PC-9 (cell line): Measurements from ENCODE around the gene CCDC30. TPM values are rescaled to one million over a fixed set of nuclear protein-coding genes. Genes with fewer than 3 reads are reported as not detected.
A peak's percentile ranks its signal among the peaks of the same experiment; 100 is the strongest.
"Not testable (repeated sequence)": the region's sequence is repeated elsewhere in the genome, so short reads cannot be mapped to it uniquely, and the experiment has no call there.

Experiments
- BruUV-seq: library from RNA; stranded (reverse); fragments of 400-500 nt; replicated peaks from 2 replicates; lab custom pipeline; 2021; lab: Mats Ljungman, UMichigan
- CTCF ChIA-PET: fragments of 300-600 bp; sonication (Branson Sonifier 250); formaldehyde crosslinking; loops from one replicate; lab custom pipeline; 2022; ENCODE audit warnings: antibody characterized with exemption; lab: Charles Lee
- POLR2A ChIA-PET: fragments of 300-600 bp; sonication (Branson Sonifier 250); formaldehyde crosslinking; loops from one replicate; lab custom pipeline; 2022; ENCODE audit warnings: antibody characterized with exemption; ENCODE audit not compliant: unreplicated experiment; lab: Charles Lee
- DNase-seq, 2 experiments: peaks; one replicate each; pipeline versions ENCODE4 v3.0.0 to v3.0.0-alpha.2; 2015 to 2022; ENCODE audit warnings: mixed read lengths in 1 of 2
- H2AFZ ChIP-seq: fragments of 200-600 bp; sonication (generic); 2 replicates; pipeline ENCODE4 v1.8.1; 2017; ENCODE audit warnings: antibody characterized with exemption
- H3F3A ChIP-seq: fragments of 200-600 bp; sonication (generic); 2 replicates; pipeline ENCODE4 v1.8.1; 2017; ENCODE audit warnings: antibody characterized with exemption, mild to moderate bottlenecking, low read depth; ENCODE audit not compliant: insufficient read depth
- H3K27ac ChIP-seq: fragments of 200-600 bp; sonication (generic); 2 replicates; pipeline ENCODE4 v1.6.1; 2016; ENCODE audit warnings: mixed run types
- H3K27me3 ChIP-seq: fragments of 200-600 bp; sonication (generic); 2 replicates; pipeline ENCODE4 v1.6.1; 2016; ENCODE audit warnings: low read depth, mixed run types; ENCODE audit not compliant: insufficient read depth
- H3K36me3 ChIP-seq: fragments of 200-600 bp; sonication (generic); 2 replicates; pipeline ENCODE4 v1.6.1; 2016; ENCODE audit warnings: low read depth, mixed run types
- H3K4me1 ChIP-seq: fragments of 200-600 bp; sonication (generic); replicated peaks from 2 replicates; pipeline ENCODE4 v1.6.1; 2016; ENCODE audit warnings: mixed run types; ENCODE audit not compliant: insufficient read depth
- H3K4me2 ChIP-seq: fragments of 200-600 bp; sonication (generic); 2 replicates; pipeline ENCODE4 v1.6.1; 2017; ENCODE audit warnings: mixed run types
- H3K4me3 ChIP-seq: fragments of 200-600 bp; sonication (generic); 2 replicates; pipeline ENCODE4 v1.6.1; 2016; ENCODE audit warnings: mixed run types
- H3K79me2 ChIP-seq: fragments of 200-600 bp; sonication (generic); 2 replicates; pipeline ENCODE4 v1.6.1; 2017; ENCODE audit warnings: low read depth, mixed run types
- H3K9me2 ChIP-seq: fragments of 200-600 bp; sonication (generic); 2 replicates; pipeline ENCODE4 v1.8.1; 2017; ENCODE audit warnings: mild to moderate bottlenecking; ENCODE audit not compliant: insufficient read depth
- H3K9me3 ChIP-seq: fragments of 200-600 bp; sonication (generic); 2 replicates; pipeline ENCODE4 v1.8.1; 2016; ENCODE audit warnings: low read depth; ENCODE audit not compliant: insufficient read depth
- H4K20me1 ChIP-seq: fragments of 200-600 bp; sonication (generic); 2 replicates; pipeline ENCODE4 v1.8.1; 2017; ENCODE audit not compliant: insufficient read depth
- CTCF ChIP-seq: fragments of 200-600 bp; sonication (generic); conservative IDR thresholded peaks from 2 replicates; pipeline ENCODE4 v1.6.1; 2017; ENCODE audit warnings: mixed run types, antibody characterized with exemption, mild to moderate bottlenecking, moderate library complexity
- EZH2 ChIP-seq: fragments of 200-600 bp; sonication (generic); IDR thresholded peaks from 2 replicates; pipeline ENCODE4 v1.8.0; 2017; ENCODE audit warnings: antibody characterized with exemption, low read depth
- intact Hi-C: fragments of 100-400 bp; cut with micrococcal nuclease; formaldehyde crosslinking; loops from one replicate; pipeline ENCODE4 v1.10.0; 2022; ENCODE audit not compliant: unreplicated experiment
- total RNA-seq: library from RNA; stranded (reverse); gene quantifications from 2 replicates; pipeline ENCODE4 v1.2.3, GENCODE V29; 2021

The CCDC30 gene
- total RNA-seq, 1 experiment from 2014 or later = 10.2 TPM

- Histone ChIP-seq H3K4me3 (peak overlapping the region; percentile 93; the same call in 1 of the 2 replicates), H3K4me1 (peaks cover 22% of the 10 kb centered on the region), H3K27me3 (no peaks in the 10 kb centered on the region), H3K36me3 (peaks cover 14% of the 10 kb centered on the region; the same call in 1 of the 2 replicates), H3K27ac (no peak overlapping the region), H3K9me3 (no peaks in the 10 kb centered on the region), H2AFZ (no peak overlapping the region), H3K79me2 (peaks cover 41% of the 10 kb centered on the region), H3F3A (peaks cover 6% of the 10 kb centered on the region; the same call in 1 of the 2 replicates), H3K9me2 (no peaks in the 10 kb centered on the region), H3K4me2 (peak overlapping the region; percentile 91), H4K20me1 (peaks cover 20% of the 10 kb centered on the region)
- POLR2A ChIA-PET = interaction anchor here (0.6 kb wide), 2 partner anchors 10 to 87 kb away, joined by 4 to 6 read pairs; partner anchors contain the start of genes C1orf50 and P3H1
- intact Hi-C loops = loop anchor here (5.0 to 10.0 kb wide), 2 partner anchors 103 to 345 kb away; partner anchors contain the start of gene FOXJ3
- TF ChIP-seq EZH2 = no peak
- TF ChIP-seq CTCF = no peak
- no TSS peak for BruUV-seq
- no peak for DNase-seq
- CTCF ChIA-PET = no interaction called here
These were observed 217.0 kb downstream of the CCDC30 start for GRCh38 chr1:42680055-42680454.

- peaks cover 51% of the 10 kb centered on the region for H3K79me2 ChIP-seq
- H3K27ac ChIP-seq = peak overlapping the region; percentile 79
- no peaks in the 10 kb centered on the region for H3K9me3 ChIP-seq
- H3F3A ChIP-seq = peaks cover 6% of the 10 kb centered on the region; the same call in 1 of the 2 replicates
- TSS peak; percentile 82 for BruUV-seq
- H2AFZ ChIP-seq = peak overlapping the region; percentile 95
- H3K9me2 ChIP-seq = no peaks in the 10 kb centered on the region
- ChIA-PET CTCF (no interaction called here), POLR2A (interaction anchor here (0.6 kb wide), 2 partner anchors 9 to 493 kb away, joined by 3 to 6 read pairs; no protein-coding TSS in a partner anchor)
- peak overlapping the region; percentile 91 for H3K4me2 ChIP-seq
- DNase-seq = no peak
- peak overlapping the region; percentile 93 for H3K4me3 ChIP-seq
- peaks cover 32% of the 10 kb centered on the region for H3K4me1 ChIP-seq
- H3K36me3 ChIP-seq = peaks cover 25% of the 10 kb centered on the region
- H4K20me1 ChIP-seq = peaks cover 30% of the 10 kb centered on the region
- intact Hi-C loops = loop anchor here (5.0 to 10.0 kb wide), 2 partner anchors 104 to 346 kb away; partner anchors contain the start of gene FOXJ3
- TF ChIP-seq CTCF (no peak), EZH2 (no peak)
- no peaks in the 10 kb centered on the region for H3K27me3 ChIP-seq
These were observed 218.0 kb downstream of the CCDC30 start for GRCh38 chr1:42680921-42681683.

- Histone ChIP-seq H3K4me2 (peak within 1 kb of the TSS; percentile 92), H3K27me3 (no peaks in the 10 kb centered on the region), H3K79me2 (peaks cover 59% of the 10 kb centered on the region), H3K9me3 (no peaks in the 10 kb centered on the region), H3K9me2 (no peaks in the 10 kb centered on the region), H4K20me1 (peaks cover 38% of the 10 kb centered on the region), H3F3A (peaks cover 6% of the 10 kb centered on the region; the same call in 1 of the 2 replicates), H3K36me3 (peaks cover 33% of the 10 kb centered on the region), H3K4me1 (peaks cover 41% of the 10 kb centered on the region), H3K27ac (peak within 1 kb of the TSS; percentile 79), H3K4me3 (peak within 1 kb of the TSS; percentile 93), H2AFZ (peak within 1 kb of the TSS; percentile 95)
- TF ChIP-seq CTCF = no peak
- TF ChIP-seq EZH2 = no peak
- peak; percentile 96 to 98 for DNase-seq
- ChIA-PET CTCF (interaction anchor here (0.6 kb wide), 1 partner anchor 24 kb away, joined by 4 read pairs; the partner anchor contains the start of gene PPIH), POLR2A (interaction anchor here (0.7 to 1.0 kb wide), 3 partner anchors 10 to 98 kb away, joined by 3 to 5 read pairs (median 4); partner anchors contain the start of genes C1orf50 and P3H1)
- BruUV-seq = no TSS peak
- intact Hi-C loops = loop anchor here (1.0 to 10.0 kb wide), 3 partner anchors 23 to 347 kb away; partner anchors contain the start of gene FOXJ3
These were observed 218.8 kb downstream of the CCDC30 start, which contains the start of gene YBX1 for GRCh38 chr1:42681741-42682483. TSS of gene YBX1 (plus strand) at chr1:42682418. CDS start at chr1:42682566, 148 bp downstream.

- CTCF ChIA-PET = interaction anchor here (0.6 kb wide), 2 partner anchors 24 to 1252 kb away, joined by 3 to 4 read pairs; partner anchors contain the start of gene PPIH
- Histone ChIP-seq H3K4me3 (peak overlapping the region; percentile 93; the same call in 1 of the 2 replicates), H3F3A (peaks cover 11% of the 10 kb centered on the region; the same call in 1 of the 2 replicates), H3K79me2 (peaks cover 64% of the 10 kb centered on the region), H3K36me3 (peaks cover 38% of the 10 kb centered on the region), H4K20me1 (peaks cover 43% of the 10 kb centered on the region), H3K4me1 (peaks cover 45% of the 10 kb centered on the region)
- DNase-seq, H3K27me3 ChIP-seq, H3K9me2 ChIP-seq, BruUV-seq, H3K27ac ChIP-seq, H3K4me2 ChIP-seq, H2AFZ ChIP-seq, H3K9me3 ChIP-seq: not testable (repeated sequence)
- intact Hi-C loops = loop anchor here (1.0 to 10.0 kb wide), 3 partner anchors 23 to 348 kb away; partner anchors contain the start of gene FOXJ3
- POLR2A ChIA-PET = interaction anchor here (0.7 to 1.0 kb wide), 5 partner anchors 10 to 416 kb away, joined by 3 to 5 read pairs (median 4); partner anchors contain the start of genes C1orf50 and P3H1
These were observed 219.3 kb downstream of the CCDC30 start for GRCh38 chr1:42682484-42682738.
